ENCODE data around the gene FAM187B. TPM values are rescaled to one million over a fixed set of nuclear protein-coding genes. Genes with fewer than 3 reads are reported as not detected.

The FAM187B gene
- total RNA-seq, result not detected
- long read RNA-seq, result 0 reads

GRCh38 chr19:35228177-35228930 lies at the start of gene FAM187B:
Gene FAM187B, minus strand, starts transcription at chr19:35228739. Its CDS starts 59 bp downstream, at chr19:35228680.
- TF ChIP-seq, protein P1, sequence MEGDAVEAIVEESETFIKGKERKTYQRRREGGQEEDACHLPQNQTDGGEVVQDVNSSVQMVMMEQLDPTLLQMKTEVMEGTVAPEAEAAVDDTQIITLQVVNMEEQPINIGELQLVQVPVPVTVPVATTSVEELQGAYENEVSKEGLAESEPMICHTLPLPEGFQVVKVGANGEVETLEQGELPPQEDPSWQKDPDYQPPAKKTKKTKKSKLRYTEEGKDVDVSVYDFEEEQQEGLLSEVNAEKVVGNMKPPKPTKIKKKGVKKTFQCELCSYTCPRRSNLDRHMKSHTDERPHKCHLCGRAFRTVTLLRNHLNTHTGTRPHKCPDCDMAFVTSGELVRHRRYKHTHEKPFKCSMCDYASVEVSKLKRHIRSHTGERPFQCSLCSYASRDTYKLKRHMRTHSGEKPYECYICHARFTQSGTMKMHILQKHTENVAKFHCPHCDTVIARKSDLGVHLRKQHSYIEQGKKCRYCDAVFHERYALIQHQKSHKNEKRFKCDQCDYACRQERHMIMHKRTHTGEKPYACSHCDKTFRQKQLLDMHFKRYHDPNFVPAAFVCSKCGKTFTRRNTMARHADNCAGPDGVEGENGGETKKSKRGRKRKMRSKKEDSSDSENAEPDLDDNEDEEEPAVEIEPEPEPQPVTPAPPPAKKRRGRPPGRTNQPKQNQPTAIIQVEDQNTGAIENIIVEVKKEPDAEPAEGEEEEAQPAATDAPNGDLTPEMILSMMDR (IDR thresholded peaks at IDR 0.05; ENCODE audit: borderline replicate concordance), result no peak
- intact Hi-C loops (cut with micrococcal nuclease), result no loop called here

GRCh38 chr19:35276706-35277281 lies 48.3 kb upstream of the FAM187B start:
- no peaks in the 10 kb centered on the region for H3K27me3 ChIP-seq (ENCODE audit: low read depth)
- H3K36me3 ChIP-seq, result peaks cover 63% of the 10 kb centered on the region
- H3K9me3 ChIP-seq (replicated peaks), result no peaks in the 10 kb centered on the region
- intact Hi-C loops (cut with micrococcal nuclease), result no loop called here
- H3K4me1 ChIP-seq, result peaks cover 11% of the 10 kb centered on the region
- TF ChIP-seq, protein P1 (IDR thresholded peaks at IDR 0.05; ENCODE audit: borderline replicate concordance), result no peak
- H3K4me3 ChIP-seq, result no peak overlapping the region
- no peak overlapping the region for H3K27ac ChIP-seq (replicated peaks)
- DNase-seq, result no peak

More at GRCh38 chr19:35228177-35228930, at the start of gene FAM187B:
- Histone ChIP-seq H3K36me3 (no peaks in the 10 kb centered on the region), H3K4me3 (no peak within 1 kb of the TSS), H3K4me1 (peaks cover 12% of the 10 kb centered on the region), H3K9me3 (replicated peaks) (no peaks in the 10 kb centered on the region), H3K27me3 (ENCODE audit: low read depth) (peaks cover 6% of the 10 kb centered on the region), H3K27ac (replicated peaks) (no peak within 1 kb of the TSS)
- DNase-seq, result no peak

GRCh38 chr19:35274323-35274722 lies 45.8 kb upstream of the FAM187B start:
- no peak overlapping the region for H3K27ac ChIP-seq (replicated peaks)
- intact Hi-C loops (cut with micrococcal nuclease), result no loop called here
- no peak overlapping the region for H3K4me3 ChIP-seq
- H3K27me3 ChIP-seq (ENCODE audit: low read depth), result no peaks in the 10 kb centered on the region
- peaks cover 78% of the 10 kb centered on the region for H3K36me3 ChIP-seq
- DNase-seq, result no peak
- TF ChIP-seq, protein P1 (IDR thresholded peaks at IDR 0.05; ENCODE audit: borderline replicate concordance), result no peak
- no peaks in the 10 kb centered on the region for H3K9me3 ChIP-seq (replicated peaks)
- H3K4me1 ChIP-seq, result peaks cover 20% of the 10 kb centered on the region

DNA sequence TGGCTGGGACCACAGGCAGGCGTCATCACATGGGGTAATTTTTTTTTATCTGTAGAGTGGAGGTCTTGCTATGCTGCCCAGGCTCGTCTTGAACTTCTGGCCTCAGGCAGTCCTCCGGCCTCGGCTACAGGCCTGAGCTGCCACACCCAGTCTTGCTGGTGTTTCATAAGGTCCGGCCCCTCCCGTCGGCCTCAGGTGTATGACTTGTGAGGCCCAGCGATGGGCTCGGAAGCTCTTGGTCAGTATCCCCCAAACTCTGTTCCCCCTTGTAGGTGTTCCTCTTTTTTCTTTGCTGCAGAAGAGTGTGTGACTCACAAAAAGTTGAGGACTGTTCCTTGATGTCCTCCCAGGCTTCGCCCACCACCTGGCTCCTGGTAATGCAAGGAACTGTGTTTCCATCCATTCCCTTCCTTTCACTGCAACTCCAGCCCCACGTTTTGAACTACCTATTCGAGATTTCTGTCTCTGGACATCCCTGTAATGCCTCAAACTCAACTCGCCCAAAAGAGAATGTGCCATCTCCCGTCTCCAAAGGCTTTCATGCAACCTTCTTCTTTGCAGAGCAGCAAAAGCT lies 45.2 kb upstream of the FAM187B start:
- Histone ChIP-seq H3K27me3 (ENCODE audit: low read depth) (no peaks in the 10 kb centered on the region), H3K4me3 (no peak overlapping the region), H3K9me3 (replicated peaks) (no peaks in the 10 kb centered on the region), H3K36me3 (peaks cover 73% of the 10 kb centered on the region), H3K27ac (replicated peaks) (no peak overlapping the region), H3K4me1 (peaks cover 21% of the 10 kb centered on the region)
- no peak for DNase-seq
- TF ChIP-seq, protein P1 (IDR thresholded peaks at IDR 0.05; ENCODE audit: borderline replicate concordance), result no peak
- intact Hi-C loops (cut with micrococcal nuclease), result no loop called here

- H3K27ac ChIP-seq (replicated peaks), result no peak overlapping the region
- intact Hi-C loops (cut with micrococcal nuclease), result no loop called here
- TF ChIP-seq, protein P1 (IDR thresholded peaks at IDR 0.05; ENCODE audit: borderline replicate concordance), result no peak
- DNase-seq, result no peak
- peaks cover 66% of the 10 kb centered on the region for H3K36me3 ChIP-seq
- peaks cover 21% of the 10 kb centered on the region for H3K4me1 ChIP-seq
- H3K9me3 ChIP-seq (replicated peaks), result no peaks in the 10 kb centered on the region
- H3K4me3 ChIP-seq, result no peak overlapping the region
- no peaks in the 10 kb centered on the region for H3K27me3 ChIP-seq (ENCODE audit: low read depth)
Observed at GRCh38 chr19:35272954-35273649, 44.6 kb upstream of the FAM187B start.
